Fibroblast of skin of scalp (primary cell): ENCODE measurements around the gene PLA2G1B.
"Not testable (repeated sequence)": the region's sequence is repeated elsewhere in the genome, so short reads cannot be mapped to it uniquely, and the experiment has no call there.

Experiments
- DNase-seq: peaks from one replicate; pipeline ENCODE4 v3.0.0-alpha.2; 2013

PLA2G1B gene

DNA sequence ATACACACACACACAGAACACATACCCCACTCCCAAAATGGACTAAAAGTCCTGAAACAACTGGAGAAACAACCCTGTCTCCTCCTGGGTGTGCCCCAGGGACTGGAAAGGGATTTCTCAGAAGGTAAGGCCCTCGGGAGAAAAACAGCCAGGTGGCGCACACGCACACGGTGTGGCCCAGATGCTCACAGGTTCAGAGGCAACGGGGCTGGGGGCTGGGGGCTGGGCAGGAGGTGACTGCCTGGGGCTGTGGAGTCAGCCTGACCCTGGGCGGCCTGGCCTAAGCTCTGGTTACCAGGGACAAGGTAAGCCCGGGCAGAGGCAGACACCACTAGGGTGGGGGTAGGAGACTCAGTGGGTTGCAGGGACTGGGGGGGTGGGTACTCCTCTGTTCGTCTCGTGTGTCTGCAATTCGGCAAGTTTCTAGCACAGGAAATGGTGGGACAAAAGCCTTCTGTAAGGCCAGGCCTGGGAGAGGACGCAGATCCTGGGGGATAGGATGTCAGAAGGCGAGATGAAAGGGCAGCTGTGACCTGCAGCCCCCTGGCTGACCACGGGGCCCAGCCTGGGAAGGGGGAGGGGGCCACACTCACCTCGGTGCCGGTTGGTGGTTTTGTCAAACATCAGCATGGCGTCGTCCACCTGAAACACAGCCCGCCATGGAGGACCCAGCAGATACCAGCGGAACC lies 31.0 kb upstream of the PLA2G1B start:
- DNase-seq: no peak

DNA sequence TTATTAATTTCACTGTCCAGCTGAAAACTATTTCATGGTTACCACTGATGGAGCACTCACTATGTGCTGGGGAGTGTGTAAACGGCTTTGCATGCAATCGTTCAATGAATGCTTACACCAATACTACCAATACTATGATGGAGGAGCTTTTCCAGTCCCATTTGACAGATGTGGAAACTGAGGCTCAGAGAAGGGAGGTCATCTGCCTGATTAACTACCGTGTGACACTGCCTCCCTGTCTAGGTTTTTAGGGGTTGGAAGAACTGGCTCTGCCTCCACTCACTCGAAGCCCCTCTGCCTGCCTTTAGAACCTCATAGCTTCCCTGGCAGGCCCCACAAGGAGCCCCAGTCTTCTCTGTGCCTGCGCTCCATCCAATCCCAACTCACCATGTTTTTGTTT lies 29.5 kb upstream of the PLA2G1B start:
- no peak for DNase-seq

DNA sequence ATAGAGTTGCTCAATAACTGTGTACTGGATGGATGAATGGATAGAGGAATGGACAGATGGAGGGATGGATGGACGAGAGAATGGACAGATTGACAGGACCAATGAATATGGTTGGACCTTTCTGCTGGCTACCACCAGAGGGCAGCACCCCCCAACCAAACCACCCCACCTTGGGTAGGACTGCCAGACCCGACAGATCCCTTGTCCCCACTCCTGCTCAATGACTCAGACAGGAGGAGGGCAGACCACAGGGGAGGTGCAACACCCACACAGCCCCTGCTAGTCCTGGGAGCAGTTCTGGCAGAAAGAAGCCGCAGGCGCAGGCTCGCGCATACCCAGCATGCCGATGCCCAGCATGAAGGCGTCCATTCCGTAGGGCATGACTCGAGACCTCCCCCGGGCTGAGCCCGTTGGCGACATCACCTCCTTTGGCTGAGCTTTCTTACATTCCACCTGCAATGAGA lies 29.0 kb upstream of the PLA2G1B start:
- DNase-seq: peak; percentile 92

DNA sequence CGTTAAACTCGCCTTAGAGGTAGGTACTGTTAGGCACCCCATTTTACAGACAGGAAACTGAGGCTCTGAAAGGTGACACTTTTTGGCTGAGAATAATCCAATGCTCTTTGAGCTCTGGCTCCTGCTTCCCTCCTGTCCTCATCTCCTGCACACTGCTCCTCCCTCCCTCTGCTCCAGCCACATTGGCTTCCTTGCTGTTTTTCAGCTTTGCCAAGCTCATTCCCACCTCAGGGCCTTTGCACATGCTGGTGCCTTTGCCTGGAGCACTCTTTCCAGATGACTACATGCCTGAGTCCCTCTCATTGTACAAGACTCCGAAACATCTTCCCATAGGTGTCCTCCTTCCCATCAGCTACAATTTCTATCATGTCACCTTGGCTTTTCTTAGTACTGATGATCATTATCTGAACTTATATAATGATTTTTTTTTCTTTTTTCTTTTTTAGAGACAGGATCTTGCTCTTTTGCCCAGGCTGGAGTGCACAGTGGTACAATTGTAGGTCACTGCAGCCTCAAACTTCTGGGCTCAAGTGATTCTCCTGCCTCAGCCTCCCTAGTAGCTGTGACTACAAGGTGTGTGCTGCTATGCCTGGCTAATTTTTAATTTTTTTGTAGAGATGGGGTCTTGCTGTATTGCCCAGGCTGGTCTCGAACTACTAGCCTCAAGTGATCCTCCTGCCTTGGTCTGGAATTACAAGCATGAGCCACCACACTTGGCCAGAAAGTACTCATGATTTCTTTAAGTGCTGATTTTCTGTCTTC lies 26.2 kb upstream of the PLA2G1B start:
- DNase-seq: no peak

DNA sequence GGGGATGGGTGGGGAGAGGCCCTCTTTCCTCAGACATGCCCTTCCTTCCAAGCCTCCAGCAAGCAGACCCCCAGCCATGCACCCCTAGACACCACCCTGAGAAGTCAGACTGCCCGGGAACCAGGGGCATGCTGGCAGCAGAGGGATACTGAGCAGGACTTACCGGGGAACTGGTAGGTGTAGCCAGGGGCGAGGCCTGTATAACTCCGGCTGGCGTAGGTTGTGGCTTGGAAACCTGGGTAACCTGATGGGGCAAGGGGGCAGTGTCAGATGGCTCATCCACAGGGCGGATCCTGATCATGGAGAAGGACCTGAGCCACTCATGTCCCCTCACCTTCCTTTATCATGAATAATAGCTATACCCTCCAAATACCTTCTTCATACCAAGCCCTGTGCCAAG lies 25.6 kb upstream of the PLA2G1B start:
- no peak for DNase-seq

DNA sequence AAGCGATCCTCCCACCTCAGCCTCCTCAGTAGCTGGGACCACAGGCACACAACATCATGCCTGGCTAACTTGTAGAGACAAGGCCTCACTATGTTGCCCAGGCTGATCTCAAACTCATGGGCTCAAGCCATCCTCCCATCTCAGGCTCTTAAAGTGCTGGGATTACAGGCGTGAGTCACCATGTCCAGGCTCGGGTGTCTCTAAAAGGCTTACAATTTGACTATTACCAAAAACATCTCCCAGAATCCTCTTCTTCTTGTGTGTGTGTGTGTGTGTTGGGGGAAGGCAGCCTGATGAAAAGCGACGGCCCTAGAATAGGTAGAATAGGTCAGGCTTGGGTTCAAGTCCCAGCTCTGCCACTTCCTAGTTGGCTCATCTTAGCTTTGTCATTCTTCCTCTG lies 24.5 kb upstream of the PLA2G1B start:
- DNase-seq: peak; percentile 50

DNA sequence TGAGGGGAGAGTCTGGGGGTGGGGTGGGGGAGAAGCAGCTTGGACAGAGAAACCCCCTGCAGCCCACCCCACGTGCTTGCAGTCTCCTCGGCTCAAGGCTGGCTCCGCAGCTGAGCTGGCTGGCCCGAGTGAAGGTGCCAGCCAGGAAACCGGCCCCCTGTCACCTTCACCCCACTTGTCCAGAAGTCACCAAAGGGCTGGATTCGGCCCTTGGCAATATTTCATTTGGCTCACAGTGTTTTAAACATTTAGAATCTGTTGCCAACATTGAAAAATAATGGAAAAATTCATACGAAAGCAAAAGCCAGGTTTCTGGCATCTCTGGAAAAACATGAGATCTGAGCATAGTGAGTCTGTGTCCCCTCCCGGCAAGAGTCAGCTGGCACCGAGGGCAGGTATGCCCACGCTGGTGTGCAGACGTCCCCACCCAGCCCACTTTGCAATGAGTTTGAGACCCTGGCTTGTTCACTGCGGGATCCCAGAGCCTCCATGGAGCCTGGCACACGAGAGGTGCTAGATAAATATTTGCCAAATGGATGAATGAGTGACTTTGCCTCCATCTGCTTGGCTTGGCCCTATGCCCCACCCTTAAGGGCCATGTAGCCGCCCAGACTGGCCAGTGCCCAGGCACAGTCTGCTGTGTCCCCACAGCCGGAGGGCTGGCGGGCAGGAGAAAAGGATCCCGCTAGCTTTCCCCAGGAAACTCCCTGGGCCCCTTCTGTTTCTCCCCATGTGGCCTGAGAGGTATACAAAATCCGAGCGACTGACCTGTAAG lies 23.2 kb upstream of the PLA2G1B start:
- no peak for DNase-seq

DNA sequence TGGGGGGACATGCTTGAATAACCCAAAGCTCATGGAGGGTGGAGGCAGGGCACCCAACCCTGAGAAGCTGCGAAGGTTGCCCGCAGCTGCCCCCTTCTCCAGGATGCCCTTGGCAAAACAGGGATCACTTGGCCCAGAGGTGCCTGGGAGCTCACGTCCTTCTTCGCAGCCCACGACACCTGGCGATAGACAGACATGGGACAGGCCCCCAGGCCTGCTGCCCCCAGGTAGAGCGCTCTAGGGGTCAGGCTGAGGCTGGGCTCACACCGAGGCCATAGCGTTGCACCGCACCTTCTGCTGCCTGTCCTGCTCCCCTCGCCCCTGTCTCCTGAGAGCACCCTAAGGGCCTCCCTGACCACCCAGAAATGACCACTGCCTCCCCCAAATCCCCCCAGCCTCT lies 20.2 kb upstream of the PLA2G1B start:
- DNase-seq: no peak

DNA sequence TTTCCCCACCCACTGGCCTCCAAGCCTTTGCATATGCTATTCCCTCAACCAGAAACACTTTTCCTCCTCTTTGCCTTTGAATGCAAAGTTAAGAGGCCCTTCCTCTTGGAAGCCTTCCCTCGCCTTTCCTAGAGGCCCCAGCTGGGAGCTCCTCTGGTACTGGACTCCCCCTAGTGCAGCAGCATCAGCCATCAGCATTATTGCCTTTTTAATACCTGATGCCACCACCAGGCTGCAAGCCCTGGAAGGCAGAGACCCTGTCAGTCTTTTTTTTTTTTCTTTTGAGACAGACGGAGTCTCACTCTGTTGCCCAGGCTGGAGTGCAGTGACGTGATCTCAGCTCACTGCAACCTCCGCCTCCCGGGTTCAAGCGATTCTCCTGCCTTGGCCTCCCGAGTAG lies 19.1 kb upstream of the PLA2G1B start:
- DNase-seq: no peak

DNA sequence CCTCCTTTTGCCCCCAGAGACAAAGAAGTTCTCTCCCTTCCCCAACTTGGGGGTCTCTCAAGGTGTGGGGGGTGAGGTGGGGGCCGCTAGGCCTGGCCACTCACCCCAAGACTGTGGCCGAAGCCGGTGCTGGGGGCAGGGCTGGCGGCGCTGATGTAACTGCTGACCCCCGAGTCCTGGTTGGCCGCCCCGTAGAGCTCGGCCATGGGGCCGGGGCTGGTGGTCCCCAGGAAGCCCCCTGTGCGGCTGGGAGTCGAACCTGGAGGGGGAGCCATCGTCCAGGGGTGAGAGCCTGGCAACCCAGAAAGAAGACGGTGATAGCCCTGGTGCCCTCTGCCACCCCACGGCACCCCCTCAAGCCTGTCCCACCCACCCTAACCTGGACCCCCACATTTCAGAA lies 18.5 kb upstream of the PLA2G1B start:
- no peak for DNase-seq

DNA sequence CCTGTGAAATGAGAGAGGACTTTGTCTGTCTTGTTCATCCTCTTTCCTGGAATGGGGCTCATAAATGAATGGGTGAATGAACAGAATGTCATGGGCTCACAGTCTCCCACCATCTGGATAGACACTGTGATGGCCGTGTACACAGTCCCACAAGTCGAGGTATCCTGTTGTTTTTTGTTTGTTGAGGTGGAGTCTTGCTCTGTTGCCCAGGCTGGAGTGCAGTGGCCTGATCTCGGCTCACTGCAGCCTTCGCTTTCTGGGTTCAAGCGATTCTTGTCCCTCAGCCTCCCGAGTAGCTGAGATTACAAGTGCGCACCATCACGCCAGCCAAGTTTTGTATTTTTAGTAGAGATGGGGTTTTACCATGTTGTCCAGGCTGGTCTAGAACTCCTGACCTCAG lies 16.1 kb upstream of the PLA2G1B start:
- DNase-seq: no peak

DNA sequence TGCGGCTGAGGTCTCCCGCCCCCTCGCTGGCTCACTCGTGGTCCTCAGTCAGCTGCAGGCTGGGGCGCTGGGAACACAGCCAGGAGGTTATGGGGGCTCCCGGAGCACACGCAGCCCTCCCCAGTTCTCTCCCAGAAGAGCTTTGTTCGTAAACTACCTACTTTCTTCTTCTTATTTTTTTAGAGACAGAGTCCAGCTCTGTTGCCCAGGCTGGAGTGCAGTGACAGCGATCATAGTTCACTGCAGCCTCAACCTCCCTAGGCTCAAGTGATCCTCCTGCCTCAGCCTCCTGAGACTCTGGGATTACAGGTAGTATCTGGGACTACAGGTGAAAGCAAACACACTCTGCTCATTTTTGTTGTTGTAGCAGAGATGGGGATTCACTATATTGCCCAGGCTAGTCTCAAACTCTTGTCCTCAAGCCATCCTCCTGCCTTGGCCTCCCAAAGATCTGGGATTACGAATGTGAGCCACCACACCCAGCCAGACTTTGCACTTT lies 15.5 kb upstream of the PLA2G1B start:
- no peak for DNase-seq

DNA sequence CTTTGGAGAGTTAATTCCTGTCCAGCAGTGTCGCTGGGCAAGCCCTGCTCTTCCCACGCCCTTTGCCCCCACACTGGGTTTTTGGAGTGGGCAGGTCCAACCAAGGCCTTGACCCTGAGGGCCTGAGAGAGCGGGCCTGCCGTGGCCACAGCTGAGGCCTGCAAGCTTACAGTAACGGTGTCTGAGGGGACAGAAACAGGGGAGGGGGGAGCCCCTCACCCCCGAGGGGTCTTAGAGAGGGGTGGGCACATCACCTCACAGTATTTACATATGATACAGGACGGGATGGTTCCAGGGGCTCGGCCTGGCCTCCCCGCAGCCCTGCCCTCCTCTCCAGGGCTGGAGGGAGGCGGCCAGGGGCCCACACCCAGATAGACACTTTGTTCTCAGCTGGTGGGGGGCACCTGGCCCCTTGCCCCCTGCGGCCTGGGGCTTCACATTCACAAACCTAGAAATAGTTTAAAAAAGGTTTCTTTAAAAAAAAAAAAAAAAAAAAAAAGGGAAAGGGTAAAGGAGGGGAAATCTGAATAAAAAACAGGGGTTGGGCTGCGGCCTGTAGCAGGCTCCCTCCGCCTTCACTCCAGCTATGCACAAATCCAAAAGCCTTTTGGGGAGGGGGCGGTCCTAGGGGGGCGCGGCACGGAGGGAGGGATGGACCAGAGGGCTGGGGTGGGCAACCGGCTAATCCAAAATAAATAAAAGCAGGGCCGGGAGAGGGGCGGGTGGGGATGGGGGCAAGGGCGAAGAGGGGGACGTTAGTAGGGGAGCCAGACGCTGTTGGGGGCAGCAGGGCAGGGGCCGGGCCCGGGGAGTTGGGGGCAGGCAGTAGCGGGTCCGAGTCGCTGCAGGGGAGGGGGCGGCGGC lies 14.8 kb upstream of the PLA2G1B start:
- DNase-seq: no peak

DNA sequence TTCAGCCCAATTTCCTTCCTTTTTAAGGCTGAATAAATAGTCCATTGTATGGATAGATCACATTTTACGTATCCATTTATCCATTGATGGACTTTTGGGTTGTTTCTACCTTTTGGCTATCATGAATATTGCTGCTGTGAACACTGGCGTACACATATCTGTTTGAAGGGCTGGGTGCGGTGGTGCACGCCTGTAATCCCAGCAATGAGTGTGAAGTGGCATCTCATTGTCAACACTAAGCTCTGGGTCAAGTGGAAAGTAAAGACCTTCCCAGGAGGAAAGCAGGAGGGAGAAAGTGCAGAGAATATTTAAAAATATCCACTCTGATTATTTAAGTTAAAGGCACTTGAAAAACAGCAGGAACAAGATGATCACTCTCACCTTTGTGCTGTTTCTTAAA lies 11.7 kb upstream of the PLA2G1B start:
- DNase-seq: no peak

DNA sequence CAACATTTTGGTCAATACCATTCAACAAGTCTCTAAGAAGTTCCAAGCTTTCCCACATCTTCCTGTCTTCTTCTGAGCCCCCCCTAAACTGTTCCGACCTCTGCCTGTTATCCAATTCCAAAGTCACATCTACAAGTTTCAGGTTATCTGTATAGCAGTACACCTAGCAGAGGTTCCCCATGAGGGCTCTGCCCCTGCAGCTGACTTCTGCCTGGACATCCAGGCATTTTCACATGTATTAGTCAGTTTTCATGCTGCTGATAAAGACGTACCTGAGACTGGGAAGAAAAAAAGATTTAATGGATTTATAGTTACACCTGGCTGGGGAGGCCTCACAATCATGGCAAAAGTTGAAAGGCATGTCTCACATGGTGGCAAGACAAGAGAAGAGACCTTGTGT lies 10.2 kb upstream of the PLA2G1B start:
- no peak for DNase-seq

DNA sequence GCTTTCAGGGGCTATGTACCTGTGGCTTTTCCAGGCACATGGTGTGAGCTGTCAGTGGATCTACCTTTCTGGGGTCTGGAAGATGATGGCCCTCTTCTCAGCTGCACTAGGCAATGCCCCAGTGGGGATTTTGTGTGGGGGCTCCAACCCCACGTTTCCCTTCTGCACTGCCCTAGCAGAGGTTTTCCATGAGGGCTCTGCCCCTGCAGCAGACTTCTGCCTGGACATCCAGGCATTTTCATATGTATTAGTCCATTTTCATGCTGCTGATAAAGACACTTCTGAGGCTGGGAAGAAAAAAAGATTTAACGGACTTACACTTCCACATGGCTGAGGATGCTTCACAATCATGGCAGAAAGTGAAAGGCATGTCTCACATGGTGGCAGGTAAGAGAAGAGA lies 8.8 kb upstream of the PLA2G1B start:
- DNase-seq: not testable (repeated sequence)

DNA sequence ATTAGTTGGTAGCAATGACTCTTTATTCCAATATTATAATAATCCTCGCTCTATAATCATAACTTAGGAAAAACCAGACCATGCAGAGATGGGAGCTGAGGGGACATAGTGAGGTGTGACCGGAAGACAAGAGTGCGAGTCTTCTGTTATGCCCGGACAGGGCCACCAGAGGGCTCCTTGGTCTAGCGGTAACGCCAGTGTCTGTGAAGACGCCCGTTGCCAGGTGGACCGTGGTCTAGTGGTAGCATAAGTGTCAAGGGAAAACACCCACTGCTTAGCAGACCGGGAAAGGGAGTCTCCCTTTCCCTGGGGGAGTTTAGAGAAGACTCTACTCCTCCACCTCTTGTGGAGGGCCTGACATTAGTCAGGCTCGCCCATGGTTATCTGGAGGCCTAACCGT lies 7.9 kb upstream of the PLA2G1B start:
- peak; percentile 38 for DNase-seq

DNA sequence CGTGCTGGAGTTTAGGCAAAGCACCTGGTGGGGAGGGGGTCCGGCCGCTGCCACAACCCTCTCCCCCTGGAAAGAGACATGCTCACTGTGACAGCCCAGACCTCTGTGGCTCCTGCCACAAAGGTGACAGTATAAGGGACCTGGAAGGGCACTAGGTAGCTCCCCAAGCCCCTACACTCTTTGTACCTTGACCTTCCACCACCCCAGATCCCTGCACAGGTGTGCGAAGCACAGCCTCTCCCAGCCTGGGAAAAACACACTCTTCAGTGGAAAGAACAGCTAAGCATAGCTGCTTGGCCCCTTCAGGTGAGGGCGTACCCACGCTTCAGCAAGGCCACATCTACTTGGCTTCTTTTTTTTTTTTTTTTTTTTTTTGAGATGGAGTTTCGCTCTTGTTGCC lies 4.9 kb upstream of the PLA2G1B start:
- no peak for DNase-seq

DNA sequence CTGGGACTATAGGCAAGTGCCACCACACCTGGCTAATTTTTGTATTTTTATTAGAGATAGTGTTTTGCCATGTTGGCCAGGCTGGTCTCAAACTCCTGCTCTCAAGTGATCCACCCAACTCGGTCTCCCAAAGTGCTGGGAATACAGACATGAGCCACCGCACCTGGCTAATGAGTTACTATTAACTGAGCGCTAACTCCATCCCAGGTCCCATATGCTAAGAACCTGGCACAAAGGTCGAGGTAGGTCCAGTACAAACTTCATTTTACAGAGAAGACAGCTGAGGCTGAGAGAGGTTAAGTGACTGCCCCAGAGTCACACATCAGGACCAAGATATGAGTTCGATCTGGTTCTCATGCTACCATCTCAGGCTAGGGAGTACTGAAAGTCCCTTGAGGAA lies 4.5 kb upstream of the PLA2G1B start:
- no peak for DNase-seq

DNA sequence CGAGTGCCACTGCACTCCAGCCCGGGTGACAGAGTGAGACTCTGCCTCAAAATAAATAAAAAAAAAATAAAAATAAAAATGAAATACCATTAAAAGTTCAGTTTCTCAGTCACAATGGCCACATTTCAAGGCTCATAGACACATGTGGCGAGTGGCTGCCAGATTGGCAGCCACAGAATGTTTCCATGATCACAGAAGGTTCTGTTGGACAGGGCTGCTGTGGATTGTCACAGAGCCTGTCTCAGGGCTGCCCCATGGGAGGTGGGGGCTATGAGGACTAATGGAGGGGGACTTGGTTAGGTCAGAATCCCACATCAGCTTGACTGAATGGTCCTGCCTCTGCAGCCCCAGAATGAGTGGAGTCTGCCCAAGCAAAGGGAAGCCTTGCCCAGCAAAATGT lies 3.8 kb upstream of the PLA2G1B start:
- no peak for DNase-seq

DNA sequence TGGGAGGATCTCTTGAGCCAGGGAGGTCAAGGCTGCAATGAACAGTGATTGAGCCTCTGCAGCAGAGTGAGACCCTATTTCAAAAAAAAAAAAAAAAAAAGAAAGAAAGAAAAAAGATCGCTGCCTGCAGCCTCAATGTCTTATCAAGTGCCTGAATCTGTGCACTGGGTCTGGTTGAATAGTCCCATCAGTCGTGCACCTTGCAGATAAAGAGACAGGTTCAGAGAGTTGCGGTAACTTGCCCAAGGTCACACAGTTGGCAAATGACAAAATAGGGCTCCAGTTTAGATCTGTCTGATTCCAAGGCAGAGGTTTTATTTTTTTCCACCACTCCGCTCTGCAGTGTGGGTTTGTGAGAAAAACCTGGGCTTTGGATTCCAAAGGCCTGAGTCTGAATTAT lies 649 bp upstream of the PLA2G1B start:
- no peak for DNase-seq

DNA sequence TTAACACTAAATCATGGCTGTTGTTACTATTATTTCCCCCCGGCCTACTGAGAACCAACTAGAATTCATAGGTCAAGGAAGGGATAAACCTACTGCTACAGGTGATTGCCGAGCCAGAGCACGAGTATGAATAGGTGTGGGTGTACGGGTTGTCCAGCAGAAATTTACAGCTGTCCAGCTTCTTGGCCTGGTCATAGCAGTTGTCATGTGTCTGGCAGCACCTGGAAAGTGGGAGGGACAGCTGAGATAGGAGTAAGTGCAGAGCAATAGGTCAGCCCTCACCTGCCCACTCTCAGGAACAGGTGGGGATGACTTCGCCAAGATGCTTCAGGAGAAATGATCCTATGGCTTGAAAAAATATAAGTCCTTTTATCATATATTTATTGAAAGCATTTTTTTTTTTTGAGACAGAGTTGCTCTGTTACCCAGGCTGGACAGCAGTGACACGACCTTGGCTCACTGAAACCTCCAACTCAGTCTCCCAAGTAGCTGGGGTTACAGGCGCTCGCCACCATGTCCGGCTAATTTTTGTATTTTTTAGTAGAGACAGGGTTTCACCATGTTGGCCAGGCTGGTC lies 2.6 kb downstream of the PLA2G1B start:
- no peak for DNase-seq
